Cardiac atrium fibroblast (primary cell): ENCODE results near the gene LRRC73. TPM values are rescaled to one million over a fixed set of nuclear protein-coding genes. Genes with fewer than 3 reads are reported as not detected.

Experiments used
- total RNA-seq: library from RNA; depleted of rRNA; stranded (reverse); fragments of >200 nt; gene quantifications from 2 replicates; pipeline ENCODE4 v1.2.3, GENCODE V29; 2015

LRRC73 gene
- total RNA-seq, result 0.18 and 1.5 TPM in 2 replicates

GRCh38 chr6:43509984-43510826, at the start of gene LRRC73:
Gene LRRC73 (minus strand): TSS chr6:43510346. CDS start chr6:43509785, 561 bp downstream.

GRCh38 chr6:43516697-43517504, 6.8 kb upstream of the LRRC73 start, which contains the start of the genes POLR1C and YIPF3:
Gene POLR1C (plus strand): TSS chr6:43517089. CDS start chr6:43517110, 21 bp downstream.
Gene YIPF3 (minus strand): TSS chr6:43516926. CDS start chr6:43516807, 119 bp downstream.

GRCh38 chr6:43477235-43478007, 32.7 kb downstream of the LRRC73 start, which contains the start of gene TJAP1:
Gene TJAP1 (plus strand): TSS chr6:43477570. CDS start chr6:43499002, 21,432 bp downstream.

Other genes with a start within 250 kb of the LRRC73 start
- not detected in 2 replicates for gene SLC22A7, start 212.1 kb downstream of the LRRC73 start, total RNA-seq
- not detected in 2 replicates for gene CRIP3, start 201.5 kb downstream of the LRRC73 start, total RNA-seq
- gene ZNF318, start 140.7 kb downstream of the LRRC73 start, total RNA-seq, result 6.7 and 7.1 TPM in 2 replicates
- gene ABCC10, start 82.8 kb downstream of the LRRC73 start, total RNA-seq, result 9.9 and 18.0 TPM in 2 replicates
- gene DLK2, start 54.8 kb downstream of the LRRC73 start, total RNA-seq, result 1.3 and 1.8 TPM in 2 replicates
- 13.0 and 17.3 TPM in 2 replicates for gene TJAP1, start 32.8 kb downstream of the LRRC73 start, total RNA-seq
- gene YIPF3, start 6.6 kb upstream of the LRRC73 start, total RNA-seq, result 166 TPM in 2 replicates
- 10.7 and 25.4 TPM in 2 replicates for gene POLR1C, start 6.7 kb upstream of the LRRC73 start, total RNA-seq
- gene XPO5, start 65.7 kb upstream of the LRRC73 start, total RNA-seq, result 15.2 and 16.7 TPM in 2 replicates
- gene POLH, start 65.8 kb upstream of the LRRC73 start, total RNA-seq, result 10.5 and 25.9 TPM in 2 replicates
- 32.7 and 36.5 TPM in 2 replicates for gene GTPBP2, start 118.9 kb upstream of the LRRC73 start, total RNA-seq
- 24.2 and 37.6 TPM in 2 replicates for gene MAD2L1BP, start 125.5 kb upstream of the LRRC73 start, total RNA-seq
- 0.97 and 1.1 TPM in 2 replicates for gene RSPH9, start 134.7 kb upstream of the LRRC73 start, total RNA-seq
- gene MRPS18A, start 177.4 kb upstream of the LRRC73 start, total RNA-seq, result 30.5 and 33.0 TPM in 2 replicates